Breast epithelium (tissue), 4 donors: ENCODE measurements around the gene FAT1. TPM values are rescaled to one million over a fixed set of nuclear protein-coding genes. Genes with fewer than 3 reads are reported as not detected.
A peak's percentile ranks its signal among the peaks of the same experiment; 100 is the strongest.

ENCODE experiments used
- DNase-seq, 2 donors: peaks; one replicate each; pipeline ENCODE4 v3.0.0-alpha.2; 2019; ENCODE audit warnings: low spot score in 2 of 2
- H3K27ac ChIP-seq, 2 donors: fragments of 200-600 bp; sonication (generic) in 1 of 2; one replicate each; pipeline ENCODE4 v1.5.1; 2016 to 2019; ENCODE audit warnings: mild to moderate bottlenecking in 1 of 2
- H3K27me3 ChIP-seq, 2 donors: fragments of 200-600 bp; sonication (generic) in 1 of 2; one replicate each; pipeline versions ENCODE4 v1.5.1 to v1.6.0; 2017 to 2019; ENCODE audit warnings: control low read depth in 1 of 2, mild to moderate bottlenecking in 1 of 2
- H3K36me3 ChIP-seq: fragments of 200-600 bp; one replicate; pipeline ENCODE4 v1.5.1; 2019
- H3K4me1 ChIP-seq, 2 donors: fragments of 200-600 bp; sonication (generic); one replicate each; pipeline ENCODE4 v1.5.1; 2016 to 2019; ENCODE audit warnings: control low read depth in 1 of 2
- H3K4me3 ChIP-seq, 3 donors: fragments of 200-600 bp; sonication (generic); 1 replicate in 2 of 3; 2 replicates in 1 of 3; pipeline ENCODE4 v1.5.1; 2016 to 2019; ENCODE audit warnings: mild to moderate bottlenecking in 3 of 3, moderate library complexity in 2 of 3
- H3K9me3 ChIP-seq, 2 donors: fragments of 200-600 bp; sonication (generic) in 1 of 2; one replicate each; pipeline ENCODE4 v1.5.1; 2016 to 2019; ENCODE audit warnings: control low read depth in 1 of 2
- CTCF ChIP-seq, 3 donors: fragments of 450-650 bp; IDR thresholded peaks; one replicate each; pipeline ENCODE4 v1.5.1; 2016 to 2017; ENCODE audit warnings: antibody characterized with exemption in 3 of 3, mild to moderate bottlenecking in 3 of 3, moderate library complexity in 3 of 3
- POLR2A ChIP-seq: fragments of 450-650 bp; IDR thresholded peaks from one replicate; pipeline ENCODE4 v1.6.1; 2016; ENCODE audit warnings: antibody characterized with exemption, mild to moderate bottlenecking, moderate library complexity
- POLR2AphosphoS5 ChIP-seq, 3 donors: sonication (generic); formaldehyde crosslinking; IDR thresholded peaks; one replicate each; pipeline ENCODE4 v1.6.1; 2017; ENCODE audit warnings: antibody characterized with exemption in 3 of 3
- intact Hi-C: fragments of 100-400 bp; cut with DNase I; formaldehyde crosslinking; loops from one replicate; pipeline ENCODE4 v1.15.1; 2023; ENCODE audit warnings: low total_unique reads
- total RNA-seq, 3 donors: library from RNA; depleted of rRNA; stranded (reverse); fragments of >200 nt; gene quantifications; one replicate each; pipeline ENCODE4 v1.1.0, GENCODE V29; 2016

Gene FAT1
- total RNA-seq, 3 donors from 2014 or later = 54.2 to 125 (median 87.2) TPM

- no peak for TF ChIP-seq POLR2A
- no peak for TF ChIP-seq POLR2AphosphoS5 (IDR thresholded peaks at IDR 0.05)
- TF ChIP-seq CTCF (IDR thresholded peaks at IDR 0.05) = no peak
- intact Hi-C loops = no loop called here
- Histone ChIP-seq H3K4me3 (no peak overlapping the region), H3K27me3 (no peaks in the 10 kb centered on the region), H3K36me3 (no peaks in the 10 kb centered on the region), H3K27ac (peak overlapping the region in 1 of 2 donors; percentile 15), H3K9me3 (no peaks in the 10 kb centered on the region), H3K4me1 (peaks cover 4 to 10% of the 10 kb centered on the region in 2 donors)
- DNase-seq = no peak
These were observed 20.1 kb downstream of the FAT1 start for GRCh38 chr4:186703510-186703909.

GRCh38 chr4:186702940-186703339 lies 20.7 kb downstream of the FAT1 start:
- Histone ChIP-seq H3K9me3 (no peaks in the 10 kb centered on the region), H3K27ac (no peak overlapping the region), H3K27me3 (no peaks in the 10 kb centered on the region), H3K36me3 (no peaks in the 10 kb centered on the region), H3K4me1 (peaks cover 4 to 10% of the 10 kb centered on the region in 2 donors), H3K4me3 (no peak overlapping the region)
- TF ChIP-seq POLR2A (no peak), CTCF (IDR thresholded peaks at IDR 0.05) (no peak), POLR2AphosphoS5 (IDR thresholded peaks at IDR 0.05) (no peak)
- no peak for DNase-seq
- intact Hi-C loops = no loop called here

GRCh38 chr4:186702297-186702696 lies 21.4 kb downstream of the FAT1 start:
- Histone ChIP-seq H3K4me3 (no peak overlapping the region), H3K27ac (peak overlapping the region; percentile 84 to 88), H3K27me3 (no peaks in the 10 kb centered on the region), H3K9me3 (no peaks in the 10 kb centered on the region), H3K36me3 (no peaks in the 10 kb centered on the region), H3K4me1 (peaks cover 4 to 10% of the 10 kb centered on the region in 2 donors)
- TF ChIP-seq POLR2AphosphoS5 (IDR thresholded peaks at IDR 0.05) (no peak), POLR2A (no peak), CTCF (IDR thresholded peaks at IDR 0.05) (no peak)
- intact Hi-C loops = no loop called here
- DNase-seq = no peak

GRCh38 chr4:186701788-186702187 lies 21.9 kb downstream of the FAT1 start:
- H3K27ac ChIP-seq = peak overlapping the region; percentile 84 to 88
- no peaks in the 10 kb centered on the region for H3K9me3 ChIP-seq
- no peaks in the 10 kb centered on the region for H3K36me3 ChIP-seq
- peaks cover 4 to 10% of the 10 kb centered on the region in 2 donors for H3K4me1 ChIP-seq
- no peak for DNase-seq
- no peaks in the 10 kb centered on the region for H3K27me3 ChIP-seq
- no peak for TF ChIP-seq POLR2A
- TF ChIP-seq CTCF (IDR thresholded peaks at IDR 0.05) = no peak
- TF ChIP-seq POLR2AphosphoS5 (IDR thresholded peaks at IDR 0.05) = no peak
- intact Hi-C loops = no loop called here
- H3K4me3 ChIP-seq = peak overlapping the region; percentile 20 to 49 (median 29)

- Histone ChIP-seq H3K4me3 (peak overlapping the region; percentile 20 to 49 (median 29)), H3K36me3 (no peaks in the 10 kb centered on the region), H3K27ac (peak overlapping the region; percentile 84 to 88), H3K9me3 (no peaks in the 10 kb centered on the region), H3K4me1 (peaks cover 4 to 10% of the 10 kb centered on the region in 2 donors), H3K27me3 (no peaks in the 10 kb centered on the region)
- TF ChIP-seq CTCF (IDR thresholded peaks at IDR 0.05) (no peak), POLR2AphosphoS5 (IDR thresholded peaks at IDR 0.05) (peak in 1 of 3 donors; percentile 8)
- intact Hi-C loops = no loop called here
- DNase-seq = peak in 1 of 2 donors; percentile 57
These were observed 22.4 kb downstream of the FAT1 start for GRCh38 chr4:186701273-186701672.
